HG03280 (cell line): ENCODE results near the gene TFB1M.
"Not testable (repeated sequence)": the region's sequence is repeated elsewhere in the genome, so short reads cannot be mapped to it uniquely, and the experiment has no call there.

Source experiments
- ATAC-seq: cut with Tn5 transposase; IDR thresholded peaks from one replicate; pipeline ENCODE4 v1.9.1; 2021; ENCODE audit warnings: mild to moderate bottlenecking, moderate library complexity; ENCODE audit not compliant: unreplicated experiment

Gene TFB1M

GRCh38 chr6:155306958-155307357 lies 7.3 kb downstream of the TFB1M start:
- ATAC-seq, result no peak

GRCh38 chr6:155303361-155303870 lies 10.9 kb downstream of the TFB1M start:
- no peak for ATAC-seq

GRCh38 chr6:155301867-155302266 lies 12.4 kb downstream of the TFB1M start:
- ATAC-seq, result no peak

- ATAC-seq, result no peak
Measured at GRCh38 chr6:155297669-155298068, 16.6 kb downstream of the TFB1M start.

- no peak for ATAC-seq
Measured at GRCh38 chr6:155292711-155293110, 21.6 kb downstream of the TFB1M start.

GRCh38 chr6:155291291-155291690 lies 23.0 kb downstream of the TFB1M start:
- ATAC-seq, result no peak

- no peak for ATAC-seq
Measured at GRCh38 chr6:155290491-155290890, 23.8 kb downstream of the TFB1M start.

- ATAC-seq, result no peak
Measured at GRCh38 chr6:155287762-155288161, 26.5 kb downstream of the TFB1M start.

GRCh38 chr6:155284775-155285174 lies 29.5 kb downstream of the TFB1M start:
- ATAC-seq, result no peak

- ATAC-seq, result no peak
Measured at GRCh38 chr6:155278319-155279049, 35.8 kb downstream of the TFB1M start.

- no peak for ATAC-seq
Measured at GRCh38 chr6:155276638-155277037, 37.6 kb downstream of the TFB1M start.

- ATAC-seq, result no peak
Measured at GRCh38 chr6:155275808-155276480, 38.3 kb downstream of the TFB1M start.

- ATAC-seq, result no peak
Measured at GRCh38 chr6:155274533-155274932, 39.8 kb downstream of the TFB1M start.

GRCh38 chr6:155274106-155274505 lies 40.2 kb downstream of the TFB1M start:
- ATAC-seq, result no peak

GRCh38 chr6:155273431-155273830 lies 40.9 kb downstream of the TFB1M start:
- ATAC-seq, result no peak

GRCh38 chr6:155272353-155273232 lies 41.7 kb downstream of the TFB1M start:
- ATAC-seq, result no peak

GRCh38 chr6:155271145-155271544 lies 43.1 kb downstream of the TFB1M start:
- no peak for ATAC-seq

GRCh38 chr6:155270561-155271091 lies 43.7 kb downstream of the TFB1M start:
- no peak for ATAC-seq

- ATAC-seq, result no peak
Measured at GRCh38 chr6:155269765-155270164, 44.5 kb downstream of the TFB1M start.

GRCh38 chr6:155268088-155268867 lies 46.0 kb downstream of the TFB1M start:
- not testable (repeated sequence) for ATAC-seq
